Glomerular endothelial cell (primary cell): ENCODE data around the gene PROSER1. TPM values are rescaled to one million over a fixed set of nuclear protein-coding genes. Genes with fewer than 3 reads are reported as not detected.
"Not testable (repeated sequence)": the region's sequence is repeated elsewhere in the genome, so short reads cannot be mapped to it uniquely, and the experiment has no call there.

ENCODE experiments used
- DNase-seq: peaks from one replicate; pipeline ENCODE4 v3.0.0-alpha.2; 2011; ENCODE audit warnings: low read depth, low spot score; ENCODE audit errors: extremely low read depth
- total RNA-seq: library from RNA; depleted of rRNA; stranded (reverse); fragments of >200 nt; gene quantifications from 2 replicates; pipeline ENCODE4 v1.2.3, GENCODE V29; 2015

The PROSER1 gene
- 14.6 and 21.2 TPM in 2 replicates for total RNA-seq

- DNase-seq = no peak
Measured at GRCh38 chr13:39037880-39038568, at the start of gene PROSER1, which contains the start of gene NHLRC3. Gene PROSER1 (minus strand): TSS chr13:39038089. CDS start chr13:39037242, 847 bp downstream. Gene NHLRC3 (plus strand): TSS chr13:39038456. CDS start chr13:39038640, 184 bp downstream.

DNA sequence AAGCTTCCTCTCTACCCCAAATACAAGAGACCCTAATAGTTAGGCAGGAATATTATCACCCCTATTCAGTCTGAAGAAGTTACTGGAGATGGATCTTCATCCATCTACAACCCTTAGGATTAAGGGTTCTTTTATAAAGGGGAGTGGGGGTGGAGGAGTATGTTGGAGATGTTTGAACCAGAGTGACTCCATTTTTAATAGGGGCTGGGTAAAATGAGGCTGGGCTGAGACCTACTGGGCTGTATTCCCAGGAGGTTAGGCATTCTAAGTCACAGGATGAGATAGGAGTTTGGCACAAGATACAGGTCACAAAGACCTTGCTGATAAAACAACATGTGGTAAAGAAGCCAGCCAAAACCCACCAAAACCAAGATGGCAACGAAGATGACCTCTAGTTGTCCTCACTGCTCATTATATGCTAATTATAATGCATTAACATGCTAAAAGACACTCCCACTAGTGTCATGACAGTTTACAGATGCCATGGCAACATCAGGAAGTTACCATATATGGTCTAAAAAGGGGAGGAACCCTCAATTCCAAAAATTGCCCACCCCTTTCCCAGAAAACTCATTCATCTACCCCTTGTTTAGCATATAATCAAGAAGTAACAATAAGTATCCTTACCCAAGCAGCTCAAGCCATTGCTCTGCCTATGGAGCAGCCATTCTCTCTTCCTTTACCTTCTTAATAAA is 48.5 kb upstream of the PROSER1 start:
- DNase-seq = not testable (repeated sequence)

DNA sequence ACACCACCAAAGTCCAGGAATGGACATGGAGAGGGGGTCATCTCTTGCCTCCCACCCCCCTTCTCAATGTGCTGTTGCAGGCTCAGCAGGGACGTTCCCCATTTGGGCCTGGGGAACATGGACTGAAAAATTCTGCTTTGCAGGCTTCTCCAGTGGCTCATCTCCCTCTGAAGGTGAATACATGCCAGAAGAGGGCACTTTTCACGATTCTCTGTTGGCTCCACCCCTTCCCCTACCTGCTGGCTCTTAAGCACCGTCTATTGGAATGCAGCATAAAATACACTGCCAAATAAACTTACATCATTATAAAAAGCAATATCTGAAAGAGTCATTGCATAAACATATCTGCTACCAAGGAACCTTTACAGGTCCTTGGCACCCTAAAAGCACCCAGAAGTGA is 36.1 kb upstream of the PROSER1 start:
- no peak for DNase-seq

- DNase-seq = no peak
Measured at GRCh38 chr13:39072842-39073241, 35.0 kb upstream of the PROSER1 start.

DNA sequence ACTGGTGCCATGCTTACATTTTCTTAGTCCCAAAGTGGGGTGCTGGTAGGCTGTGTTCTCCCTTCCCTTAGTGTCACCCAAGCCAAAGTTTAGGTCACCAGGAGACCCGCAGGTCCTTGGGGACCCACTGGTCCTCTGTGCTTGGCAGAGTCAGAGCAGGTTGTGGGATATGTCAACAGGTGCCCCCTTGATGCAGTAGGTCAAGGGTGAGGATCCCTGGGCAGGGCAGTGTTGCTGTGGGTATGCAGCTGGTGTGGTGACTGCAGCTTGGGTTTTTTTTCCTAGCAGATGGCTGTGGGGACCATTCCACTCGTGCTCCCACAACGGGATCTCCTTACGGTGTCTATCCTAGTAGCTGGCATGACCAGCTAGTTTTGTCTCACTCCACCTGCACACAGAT is 24.1 kb upstream of the PROSER1 start:
- DNase-seq = no peak

- DNase-seq = no peak
Measured at GRCh38 chr13:39058040-39058439, 20.2 kb upstream of the PROSER1 start.

DNA sequence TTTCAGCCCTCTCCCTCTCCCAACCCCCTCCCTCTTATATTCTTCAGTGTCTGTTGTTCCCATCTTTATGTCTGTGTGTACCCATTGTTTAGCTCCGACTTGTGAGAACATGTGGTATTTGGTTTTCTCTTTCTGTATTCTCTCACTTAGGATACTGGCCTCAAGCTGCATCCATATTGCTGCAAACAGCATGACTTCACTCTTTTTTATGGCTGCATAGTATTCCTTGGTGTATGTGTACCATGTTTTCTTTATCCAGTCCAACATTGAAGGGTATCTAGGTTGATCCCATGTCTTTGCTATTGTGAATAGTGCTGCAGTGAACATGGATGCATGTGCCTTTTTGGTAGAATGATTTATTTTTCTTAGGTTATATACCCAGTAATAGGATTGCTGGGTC is 18.1 kb upstream of the PROSER1 start:
- no peak for DNase-seq

DNA sequence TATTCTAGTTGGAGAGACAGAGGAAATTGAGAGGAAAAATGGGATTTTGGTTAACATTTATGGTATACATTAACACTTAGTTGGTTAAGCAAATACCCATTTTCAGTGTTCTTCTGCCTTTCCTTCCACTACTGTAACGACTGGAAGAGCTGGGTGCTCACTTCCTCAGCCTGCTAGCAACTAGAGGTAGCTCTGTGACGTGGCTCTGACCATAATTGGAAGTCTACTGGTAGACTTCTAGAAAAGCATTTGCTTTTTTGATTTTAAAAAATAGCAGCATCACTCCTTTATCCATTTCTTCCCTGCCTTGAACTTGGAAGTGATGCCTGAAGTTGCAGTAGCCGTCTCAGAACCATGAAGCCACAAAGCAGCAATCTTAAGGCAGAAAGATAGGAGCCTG is 16.2 kb upstream of the PROSER1 start:
- DNase-seq = no peak

DNA sequence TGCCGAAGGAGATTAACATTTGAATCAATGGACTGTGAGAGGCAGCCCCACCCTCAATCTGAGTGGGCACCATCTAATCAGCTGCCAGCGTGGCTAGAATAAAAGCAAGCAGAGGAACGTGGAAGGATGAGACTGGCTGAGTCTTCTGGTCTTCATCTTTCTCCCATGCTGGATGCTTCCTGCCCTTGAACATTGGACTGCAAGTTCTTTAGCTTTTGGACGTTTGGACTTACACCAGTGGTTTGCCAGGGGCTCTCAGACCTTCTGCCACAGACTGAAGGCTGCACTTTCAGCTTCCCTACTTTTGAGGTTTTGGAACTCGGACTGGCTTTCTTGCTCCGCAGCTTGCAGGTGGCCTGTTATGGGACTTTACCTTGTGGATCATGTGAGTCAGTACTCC is 15.1 kb upstream of the PROSER1 start:
- DNase-seq = no peak

- no peak for DNase-seq
Measured at GRCh38 chr13:39051157-39051556, 13.3 kb upstream of the PROSER1 start.

DNA sequence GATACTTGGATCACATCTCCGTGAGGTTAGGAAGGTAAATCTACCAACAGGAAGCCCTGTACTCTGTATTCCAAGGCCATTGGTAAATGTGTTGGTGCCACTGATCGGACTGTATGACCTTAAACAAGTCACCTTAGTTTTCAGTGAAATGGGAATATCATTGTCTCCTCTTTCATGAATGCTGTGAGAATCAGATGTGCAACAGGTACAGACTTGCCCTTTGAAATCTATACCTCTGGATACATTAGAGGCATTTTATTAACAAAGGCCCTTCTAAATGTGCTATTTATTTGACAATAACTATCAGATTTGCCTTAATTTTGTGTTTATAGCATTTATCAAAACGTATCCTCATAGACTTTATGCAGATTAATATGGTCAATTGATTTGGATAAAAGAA is 11.4 kb upstream of the PROSER1 start:
- DNase-seq = no peak

DNA sequence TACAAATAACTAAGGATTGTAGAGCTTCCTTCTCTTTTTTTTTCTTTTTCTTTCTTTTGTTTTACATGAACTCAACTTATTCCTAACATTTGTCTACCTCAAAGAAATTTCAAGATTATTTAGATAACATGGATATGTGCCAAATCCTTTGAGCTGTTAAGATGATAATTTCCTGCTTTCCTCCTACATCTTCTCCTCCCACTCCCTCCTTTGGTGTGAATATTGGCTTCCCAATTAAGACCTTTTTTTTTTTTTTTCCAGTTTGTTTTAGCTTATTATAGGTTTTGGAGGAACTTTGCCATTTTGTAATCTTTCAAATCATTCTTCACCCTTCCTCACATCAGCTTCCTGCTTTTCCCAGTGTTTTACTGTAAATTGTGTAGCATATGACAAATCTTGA is 10.9 kb upstream of the PROSER1 start:
- no peak for DNase-seq

DNA sequence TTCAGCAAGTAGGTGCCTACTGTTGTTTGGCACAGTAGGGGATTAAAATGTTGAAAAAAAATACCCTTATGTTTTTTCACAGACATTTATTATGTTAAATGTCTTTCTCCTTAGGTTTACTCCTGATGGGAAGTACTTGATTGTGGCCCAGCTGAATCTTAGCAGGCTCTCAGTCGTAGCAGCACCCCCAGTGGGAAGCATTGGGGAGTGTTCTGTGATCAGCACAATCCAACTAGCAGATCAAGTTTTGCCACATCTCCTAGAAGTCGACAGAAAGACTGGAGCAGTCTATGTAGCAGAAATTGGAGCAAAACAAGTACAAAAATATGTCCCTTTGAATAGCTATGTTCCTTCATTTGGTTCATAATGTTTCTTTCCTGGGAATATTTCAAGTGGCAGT is 9.7 kb upstream of the PROSER1 start:
- DNase-seq = no peak

- DNase-seq = no peak
Measured at GRCh38 chr13:39044536-39044935, 6.6 kb upstream of the PROSER1 start.

DNA sequence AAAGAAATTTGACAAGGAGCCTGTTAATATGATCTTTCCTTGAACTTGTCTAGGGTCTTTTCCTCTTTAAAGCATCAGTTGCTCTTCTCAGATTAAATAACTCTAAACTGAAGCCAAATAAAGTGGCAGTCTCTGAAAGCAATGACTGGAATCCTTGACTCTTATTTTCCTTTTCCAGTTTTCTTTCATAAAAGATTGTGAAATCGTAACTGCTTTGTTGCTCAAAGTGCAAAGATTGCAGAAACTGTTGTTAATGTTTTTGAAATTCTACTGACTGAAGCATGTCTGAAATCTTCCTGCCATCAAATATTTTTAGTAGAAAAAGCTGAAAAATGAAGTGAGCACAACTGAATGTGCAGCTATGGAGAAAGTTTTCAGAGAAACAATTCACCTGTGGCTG is 2.3 kb upstream of the PROSER1 start:
- DNase-seq = no peak

DNA sequence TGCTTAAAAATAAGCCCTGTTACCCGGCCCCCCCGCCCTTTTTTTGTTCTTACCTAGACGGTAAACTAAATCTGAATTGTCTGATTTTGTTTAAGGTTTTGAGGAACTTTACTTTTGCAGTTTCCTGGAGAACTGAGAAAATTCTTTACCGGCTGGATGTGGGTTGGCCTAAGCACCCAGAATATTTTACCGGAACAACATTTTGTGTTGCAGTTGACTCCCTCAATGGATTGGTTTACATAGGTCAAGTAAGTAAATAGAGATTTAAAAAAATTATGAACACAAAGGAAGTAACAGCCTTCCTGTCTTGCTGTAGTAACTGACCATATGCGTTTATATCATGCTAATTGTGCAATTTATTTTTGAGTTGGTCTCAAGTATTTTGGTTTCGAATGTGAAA is 1.2 kb upstream of the PROSER1 start:
- DNase-seq = no peak

DNA sequence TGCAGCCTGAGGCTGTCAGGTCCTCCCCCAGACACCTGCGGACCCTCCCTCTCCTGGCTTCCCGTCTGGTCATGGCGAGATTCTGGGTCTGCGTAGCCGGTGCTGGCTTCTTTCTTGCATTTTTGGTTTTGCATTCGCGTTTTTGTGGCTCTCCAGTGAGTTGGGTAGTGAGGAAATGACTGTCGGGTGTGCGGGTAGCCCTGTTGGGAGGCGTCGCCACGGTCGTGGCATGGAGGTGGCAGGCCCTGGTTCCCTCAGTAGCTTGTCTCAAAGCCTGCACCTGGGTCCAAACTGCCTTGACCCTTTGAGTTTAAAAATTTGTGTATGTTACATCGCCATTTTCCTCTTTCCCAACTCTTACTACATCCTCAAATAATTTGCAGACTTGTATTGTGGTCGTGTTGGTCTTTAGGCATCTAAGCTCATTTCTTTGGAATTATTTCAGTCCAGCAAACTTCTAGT is 711 bp upstream of the PROSER1 start:
- no peak for DNase-seq

- DNase-seq = no peak
Measured at GRCh38 chr13:39037410-39037879, 444 bp downstream of the PROSER1 start.

DNA sequence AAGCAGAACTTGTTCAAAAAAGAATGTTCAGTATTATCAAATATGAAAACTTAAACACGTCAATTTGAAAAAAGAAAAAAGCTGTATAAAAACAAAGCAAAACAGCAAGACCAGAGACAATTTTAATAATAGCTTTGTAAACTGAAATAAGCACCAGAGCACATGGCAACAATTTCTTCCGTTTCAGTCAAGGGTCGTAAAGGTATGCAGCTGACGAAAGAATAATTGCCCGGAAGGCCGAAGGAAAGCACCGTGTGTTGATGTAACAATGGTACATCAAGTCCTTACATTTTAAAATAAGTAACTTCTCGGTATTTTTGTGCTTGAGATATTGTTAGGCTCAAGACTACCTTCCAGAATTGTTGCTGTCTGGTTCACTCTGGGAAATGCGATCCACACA is 1.7 kb downstream of the PROSER1 start:
- DNase-seq = no peak

DNA sequence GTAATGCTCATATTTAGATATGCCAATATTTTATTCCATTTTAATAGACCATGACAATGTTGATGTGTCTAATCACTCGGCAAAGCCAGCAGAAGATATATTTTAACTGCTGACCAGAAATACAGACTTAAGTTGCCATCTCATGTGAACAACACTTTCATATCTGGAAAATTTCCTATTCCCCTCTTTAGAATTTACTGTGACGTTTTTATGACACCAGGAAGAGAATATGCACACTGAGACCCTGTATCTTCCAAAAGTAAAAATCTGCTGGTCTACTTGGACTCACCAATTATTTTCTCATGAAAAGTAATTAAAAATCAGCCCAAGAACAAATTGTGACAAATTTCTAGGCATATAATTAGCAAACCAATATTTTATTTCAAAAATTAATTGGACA is 2.1 kb downstream of the PROSER1 start:
- DNase-seq = no peak

GRCh38 chr13:39035204-39035603 is 2.7 kb downstream of the PROSER1 start:
- no peak for DNase-seq

GRCh38 chr13:39034085-39034484 is 3.8 kb downstream of the PROSER1 start:
- DNase-seq = no peak
